Dermis blood vessel endothelial cell (primary cell): Measurements from ENCODE around the gene TNFRSF1A. TPM values are rescaled to one million over a fixed set of nuclear protein-coding genes. Genes with fewer than 3 reads are reported as not detected.
A peak's percentile ranks its signal among the peaks of the same experiment; 100 is the strongest.

Source experiments
- DNase-seq: peaks from one replicate; pipeline ENCODE4 v3.0.0; 2010
- total RNA-seq: library from RNA; depleted of rRNA; stranded (reverse); fragments of >200 nt; gene quantifications from 2 replicates; pipeline ENCODE4 v1.2.3, GENCODE V29; 2014

TNFRSF1A gene
- total RNA-seq: 58.9 and 67.6 TPM in 2 replicates

DNA sequence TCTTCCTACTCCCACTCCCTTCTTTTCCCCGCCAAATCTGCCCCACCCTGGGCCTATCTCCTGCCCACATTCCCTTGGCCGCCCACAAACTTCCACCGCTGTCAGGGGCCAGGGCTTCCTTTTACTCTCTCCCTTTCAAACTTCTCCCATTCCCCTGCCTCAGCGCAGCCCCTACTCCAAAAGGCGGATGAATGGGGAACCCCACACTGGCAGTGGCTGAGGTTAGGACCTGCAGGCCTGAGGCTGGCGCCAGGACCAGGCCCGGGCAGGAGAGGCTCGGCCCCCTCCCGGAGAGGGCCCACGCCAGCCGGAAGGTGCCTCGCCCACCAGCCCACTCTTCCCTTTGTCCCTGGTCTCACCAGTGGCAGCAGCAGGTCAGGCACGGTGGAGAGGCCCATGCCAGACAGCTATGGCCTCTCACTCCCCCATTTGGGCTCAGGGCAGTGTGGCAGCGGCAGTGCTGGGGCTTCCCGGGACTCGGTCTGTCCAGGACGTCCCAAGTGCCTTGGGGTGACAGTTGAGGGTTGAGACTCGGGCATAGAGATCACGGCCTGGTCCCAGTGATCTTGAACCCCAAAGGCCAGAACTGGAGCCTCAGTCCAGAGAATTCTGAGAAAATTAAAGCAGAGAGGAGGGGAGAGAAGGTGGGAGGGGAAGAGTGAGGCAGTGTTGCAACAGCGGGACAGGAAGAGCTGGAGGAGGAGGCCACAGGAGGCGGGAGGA is at the start of gene TNFRSF1A:
TNFRSF1A (minus strand) TSS at position 660 of the 723 bp plus-strand sequence; CDS start at position 398, 262 bp downstream.
- DNase-seq: peak; percentile 81

DNA sequence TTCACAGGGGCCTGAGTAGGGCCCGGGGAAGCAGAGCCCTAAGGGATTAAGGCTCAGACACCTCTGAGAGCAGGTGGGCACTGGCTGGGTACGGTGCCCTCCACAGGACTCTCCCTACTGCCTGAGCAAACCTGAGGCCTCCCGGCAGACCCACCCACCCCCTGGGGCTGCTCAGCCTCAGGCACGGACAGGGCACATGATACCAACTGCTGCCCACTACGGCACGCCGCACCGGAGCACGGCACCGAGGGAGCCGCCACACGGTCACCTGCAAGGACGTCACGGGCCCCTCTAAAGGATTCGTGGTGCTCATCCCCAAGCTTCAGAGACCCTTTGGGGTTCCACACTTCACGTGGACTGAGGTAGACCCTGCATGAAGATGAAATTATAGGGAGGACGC is 49.1 kb upstream of the TNFRSF1A start:
- no peak for DNase-seq

DNA sequence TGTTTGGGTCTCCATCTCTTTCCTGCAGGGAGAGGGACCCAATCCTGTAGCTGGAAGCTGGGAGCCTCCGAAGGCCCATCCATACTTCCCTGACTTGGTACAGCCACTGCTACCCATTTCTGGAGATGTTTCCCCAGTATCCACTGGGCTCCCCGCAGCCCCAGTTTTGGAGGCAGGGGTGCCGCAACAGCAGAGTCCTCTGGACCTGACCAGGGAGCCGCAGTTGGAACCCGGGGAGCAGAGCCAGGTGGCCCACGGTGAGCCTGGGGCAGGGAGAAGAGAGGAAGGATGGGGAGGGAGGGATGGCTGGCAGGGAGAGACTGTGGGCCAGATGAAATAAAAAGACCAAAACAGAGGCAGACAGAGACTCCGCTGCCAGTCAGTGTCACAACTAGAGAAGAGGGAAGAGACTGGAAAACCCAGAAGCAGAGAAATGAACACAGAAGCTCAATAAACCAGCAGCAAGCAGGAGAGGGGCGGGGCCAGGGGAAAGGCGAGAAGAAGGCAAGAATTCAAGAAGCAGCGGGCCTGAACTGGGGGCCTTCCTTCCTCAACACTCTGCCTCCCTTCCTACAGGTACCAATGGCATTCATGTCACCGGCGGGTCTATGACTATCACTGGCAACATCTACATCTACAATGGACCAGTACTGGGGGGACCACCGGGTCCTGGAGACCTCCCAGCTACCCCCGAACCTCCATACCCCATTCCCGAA is 48.4 kb upstream of the TNFRSF1A start:
- no peak for DNase-seq

DNA sequence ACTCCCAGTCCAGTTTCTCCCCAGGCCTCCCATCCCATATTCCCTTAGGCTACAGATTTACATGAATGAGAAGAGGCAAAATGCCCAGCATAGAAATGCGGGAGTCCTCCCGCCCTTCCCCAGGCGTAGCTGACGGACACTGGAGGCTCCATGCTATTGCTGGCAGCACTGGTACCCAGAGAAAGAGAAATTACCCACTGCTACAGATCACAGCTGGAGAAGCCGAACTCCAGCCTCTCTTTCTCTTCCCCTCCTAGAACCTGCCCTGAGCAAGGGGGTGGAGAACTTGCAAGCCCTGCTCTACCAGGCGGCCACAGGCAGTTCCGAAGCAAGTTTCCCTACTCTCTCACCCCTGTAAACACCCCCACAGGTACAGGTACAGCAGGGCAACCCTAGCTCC is 45.7 kb upstream of the TNFRSF1A start:
- no peak for DNase-seq

DNA sequence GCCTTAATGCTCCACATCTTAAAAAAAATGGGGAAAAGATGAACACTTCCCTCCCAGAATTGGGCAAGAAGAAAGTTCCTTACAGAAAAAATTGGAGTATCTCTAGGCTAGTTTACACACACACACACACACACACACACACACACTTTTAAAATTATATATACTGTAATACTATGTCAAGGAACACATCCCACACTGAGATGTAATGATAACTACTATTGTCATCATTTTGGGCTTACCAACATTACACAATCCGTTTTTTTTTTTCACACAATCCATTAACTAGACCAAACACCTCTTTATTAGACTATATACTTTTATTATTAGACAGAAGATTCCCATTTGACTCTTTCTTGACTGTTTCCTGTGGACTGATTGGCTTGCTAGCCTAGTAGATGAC is 44.6 kb upstream of the TNFRSF1A start:
- DNase-seq: no peak

DNA sequence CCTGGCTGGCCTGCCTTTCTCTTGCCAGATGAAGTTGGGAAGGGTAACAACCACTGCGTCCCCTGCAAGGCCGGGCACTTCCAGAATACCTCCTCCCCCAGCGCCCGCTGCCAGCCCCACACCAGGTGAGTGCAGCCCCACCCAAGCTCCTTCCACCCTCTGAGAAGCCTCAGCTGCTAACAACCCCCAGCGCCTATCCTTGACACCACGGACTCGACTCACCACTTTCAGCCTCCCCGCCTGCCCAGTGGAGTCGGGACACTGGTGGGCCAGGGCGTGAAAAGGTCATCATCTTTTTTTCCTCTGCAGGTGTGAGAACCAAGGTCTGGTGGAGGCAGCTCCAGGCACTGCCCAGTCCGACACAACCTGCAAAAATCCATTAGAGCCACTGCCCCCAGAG is 44.2 kb upstream of the TNFRSF1A start:
- DNase-seq: no peak

DNA sequence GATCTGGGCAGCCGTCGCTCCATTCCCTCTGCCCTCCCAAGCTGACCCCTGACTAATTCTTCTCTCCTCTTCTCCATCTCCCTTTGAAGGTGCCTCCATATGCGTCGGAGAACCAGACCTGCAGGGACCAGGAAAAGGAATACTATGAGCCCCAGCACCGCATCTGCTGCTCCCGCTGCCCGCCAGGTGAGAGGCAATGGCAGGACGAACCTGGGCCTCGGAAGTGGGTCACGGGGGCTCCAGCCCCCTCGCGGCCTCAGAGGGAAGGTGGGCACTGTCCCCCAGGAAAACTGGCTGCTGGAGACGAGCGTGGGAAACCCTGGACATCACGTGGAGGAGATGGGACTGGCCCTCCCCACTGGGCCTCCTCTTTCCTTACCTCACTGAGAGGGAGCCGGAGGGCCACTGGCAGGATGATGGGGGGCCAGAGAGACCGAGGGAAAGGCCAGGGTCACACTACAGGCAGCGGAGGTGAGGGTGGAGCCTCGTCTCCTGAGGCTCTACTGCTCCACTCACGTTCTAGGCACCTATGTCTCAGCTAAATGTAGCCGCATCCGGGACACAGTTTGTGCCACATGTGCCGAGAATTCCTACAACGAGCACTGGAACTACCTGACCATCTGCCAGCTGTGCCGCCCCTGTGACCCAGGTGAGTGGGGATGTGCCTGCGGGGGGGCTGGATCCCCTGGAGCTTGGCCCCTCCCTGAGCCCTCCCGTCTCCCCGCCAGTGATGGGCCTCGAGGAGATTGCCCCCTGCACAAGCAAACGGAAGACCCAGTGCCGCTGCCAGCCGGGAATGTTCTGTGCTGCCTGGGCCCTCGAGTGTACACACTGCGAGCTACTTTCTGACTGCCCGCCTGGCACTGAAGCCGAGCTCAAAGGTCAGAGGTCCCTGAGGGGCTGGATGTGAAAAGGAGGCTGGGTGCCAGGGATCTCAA is 42.9 kb upstream of the TNFRSF1A start:
- DNase-seq: peak; percentile 27

DNA sequence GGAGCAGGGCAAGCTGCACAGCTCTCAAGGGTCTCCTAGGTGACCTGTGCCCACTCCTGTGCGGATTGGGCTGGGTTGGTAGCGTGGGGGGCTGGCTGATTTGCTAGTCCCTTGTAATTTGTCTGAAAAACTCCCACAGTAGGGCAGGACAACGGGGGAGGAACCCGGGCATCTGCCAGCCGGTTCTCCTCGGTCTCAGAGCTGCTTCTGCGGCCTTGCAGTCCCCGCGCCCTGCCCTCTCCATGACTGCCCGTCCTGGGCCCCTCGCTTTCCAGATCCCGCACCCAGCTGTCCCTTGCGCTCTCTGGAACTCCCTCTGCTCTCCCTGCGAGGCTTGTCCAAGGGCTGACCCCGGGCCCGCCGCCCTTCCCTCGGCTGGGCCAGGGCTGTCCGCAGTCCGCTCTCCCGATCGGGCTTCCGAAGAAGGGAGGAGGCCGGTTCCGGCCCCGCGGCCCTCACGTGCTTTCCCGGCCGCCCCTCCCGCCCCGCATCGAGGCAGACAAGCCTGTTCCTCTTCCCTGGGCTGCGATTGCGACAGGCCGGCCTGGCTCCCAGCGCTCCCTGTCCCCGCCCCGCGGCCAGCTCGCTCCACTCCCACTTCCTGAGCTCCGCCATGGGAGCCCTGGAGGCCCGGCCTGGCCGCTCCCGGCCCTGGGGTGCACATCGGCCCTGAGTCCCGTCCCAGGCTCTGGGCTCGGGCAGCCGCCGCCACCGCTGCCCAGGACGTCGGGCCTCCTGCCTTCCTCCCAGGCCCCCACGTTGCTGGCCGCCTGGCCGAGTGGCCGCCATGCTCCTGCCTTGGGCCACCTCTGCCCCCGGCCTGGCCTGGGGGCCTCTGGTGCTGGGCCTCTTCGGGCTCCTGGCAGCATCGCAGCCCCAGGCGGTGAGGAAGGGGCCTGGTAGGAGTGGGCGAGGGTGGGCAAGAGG is 42.0 kb upstream of the TNFRSF1A start, which contains the start of gene LTBR:
LTBR (plus strand) TSS at position 591 of the 927 bp plus-strand sequence; CDS start at position 788, 197 bp downstream.
- DNase-seq: peak; percentile 92

DNA sequence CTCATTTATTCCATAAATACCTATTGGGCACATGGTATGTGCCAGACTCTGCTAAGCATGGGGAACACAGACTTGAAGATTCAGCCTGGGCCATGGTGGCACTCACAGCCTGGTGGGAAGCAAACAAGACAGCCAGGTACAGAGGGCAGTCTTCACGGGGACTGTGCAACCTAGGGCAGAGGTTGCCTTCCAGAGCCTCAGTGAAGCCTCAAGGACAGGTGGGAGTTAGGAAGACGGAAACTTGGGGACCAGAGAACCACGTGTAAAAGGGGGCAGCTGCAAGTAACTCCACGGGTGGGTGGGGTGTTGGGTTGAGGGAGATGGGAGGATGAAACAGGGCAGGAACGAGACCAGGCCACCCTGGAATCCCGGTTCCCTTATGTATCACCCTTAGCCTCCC is 41.1 kb upstream of the TNFRSF1A start:
- DNase-seq: no peak

DNA sequence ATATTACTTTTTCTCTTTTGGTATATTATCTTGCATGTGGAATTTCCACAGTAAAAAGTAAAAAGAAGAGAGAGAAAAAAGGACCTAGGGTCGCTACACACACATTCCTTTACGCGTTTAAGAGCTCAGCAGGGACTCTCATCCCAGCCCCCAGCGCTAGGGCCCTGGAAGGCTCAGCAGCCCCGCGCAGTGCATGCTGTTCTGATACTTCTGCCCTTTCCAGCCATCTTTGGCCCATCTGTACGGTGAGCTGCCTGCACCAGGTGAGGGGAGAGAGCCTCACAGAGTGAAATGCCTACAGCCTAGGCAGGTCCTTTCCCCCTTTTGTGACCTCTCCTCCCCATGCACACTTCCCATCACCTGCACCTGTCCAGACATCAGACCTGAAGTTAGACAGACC is 40.5 kb upstream of the TNFRSF1A start:
- DNase-seq: no peak

DNA sequence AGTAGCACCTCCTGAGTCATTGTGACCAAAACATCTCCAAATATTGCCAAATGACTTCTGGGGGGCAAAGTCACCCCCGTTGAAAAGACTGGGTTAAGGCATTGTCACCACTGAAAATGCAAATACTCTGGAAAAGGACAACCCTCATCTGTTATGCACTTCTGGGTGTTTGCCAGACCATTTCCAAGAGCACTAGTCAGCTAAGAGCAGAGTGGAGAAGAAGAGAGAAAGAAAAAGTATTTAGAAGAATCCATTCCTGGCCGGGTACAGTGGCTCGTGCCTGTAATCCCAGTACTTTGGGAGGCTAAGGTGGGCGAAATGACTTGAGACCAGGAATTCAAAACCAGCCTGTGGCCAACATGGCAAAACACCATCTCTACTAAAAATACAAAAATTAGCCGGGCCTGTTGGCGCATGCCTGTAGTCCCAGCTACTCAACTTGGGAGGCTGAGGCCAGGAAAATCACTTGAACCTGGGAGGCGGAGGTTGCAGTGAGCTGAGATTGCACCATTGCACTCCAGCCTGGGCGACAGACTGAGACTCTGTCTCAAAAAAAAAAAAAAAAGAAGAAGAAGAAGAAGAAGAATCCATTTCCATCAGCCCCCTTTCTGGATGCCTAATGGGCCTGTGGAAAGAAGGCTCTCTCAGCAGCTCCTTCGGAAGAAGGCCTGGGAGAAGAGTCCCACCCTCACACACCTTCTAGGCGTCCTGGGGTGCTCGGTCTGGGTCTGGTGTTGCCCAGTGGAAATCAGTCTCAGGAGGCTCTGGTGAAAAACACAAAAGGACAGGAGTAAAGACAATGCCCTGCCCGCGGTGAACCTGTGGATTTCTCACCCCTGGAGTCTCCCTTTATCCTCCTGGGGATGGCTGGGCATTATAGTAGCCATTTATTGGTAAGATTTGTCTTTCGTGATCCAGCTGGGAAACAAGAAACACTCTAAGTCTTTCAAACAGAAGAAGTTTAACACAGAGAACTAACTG is 38.6 kb upstream of the TNFRSF1A start:
- no peak for DNase-seq

DNA sequence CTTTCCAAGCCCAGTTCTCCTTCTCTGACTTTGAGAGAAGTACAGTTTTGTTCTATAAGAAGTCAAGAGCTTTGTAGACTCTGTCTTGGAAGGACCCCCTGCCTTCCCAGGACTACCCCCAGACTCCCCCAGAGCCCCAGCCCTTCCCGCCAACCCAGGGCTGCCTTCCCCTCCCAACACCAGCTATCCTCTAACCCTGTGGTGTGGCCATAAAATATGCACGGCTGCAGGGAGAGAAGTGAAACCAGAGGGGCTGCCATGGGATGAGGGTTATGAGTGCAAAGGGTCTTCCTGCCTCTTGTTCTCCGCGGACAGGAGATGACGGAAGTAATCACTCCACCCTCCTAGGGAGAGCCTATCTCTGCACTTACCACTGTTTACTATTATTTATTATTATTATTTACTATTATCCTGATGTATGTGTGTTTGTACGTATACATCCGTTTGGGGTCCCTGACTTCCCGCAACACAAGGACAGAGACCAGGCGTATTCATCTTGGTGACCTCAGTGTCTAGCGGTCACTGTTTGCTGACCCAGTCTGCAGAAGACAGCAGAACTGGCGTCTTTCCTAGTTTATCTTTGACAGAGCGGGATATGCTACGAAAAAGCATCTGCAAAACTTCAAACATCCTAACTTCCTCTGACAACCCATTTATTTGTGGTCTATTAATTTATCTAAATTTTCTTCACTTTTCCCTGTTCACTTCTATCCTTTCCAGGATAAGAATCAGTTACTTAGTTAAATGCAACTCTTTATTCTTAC is 37.0 kb upstream of the TNFRSF1A start:
- DNase-seq: no peak

DNA sequence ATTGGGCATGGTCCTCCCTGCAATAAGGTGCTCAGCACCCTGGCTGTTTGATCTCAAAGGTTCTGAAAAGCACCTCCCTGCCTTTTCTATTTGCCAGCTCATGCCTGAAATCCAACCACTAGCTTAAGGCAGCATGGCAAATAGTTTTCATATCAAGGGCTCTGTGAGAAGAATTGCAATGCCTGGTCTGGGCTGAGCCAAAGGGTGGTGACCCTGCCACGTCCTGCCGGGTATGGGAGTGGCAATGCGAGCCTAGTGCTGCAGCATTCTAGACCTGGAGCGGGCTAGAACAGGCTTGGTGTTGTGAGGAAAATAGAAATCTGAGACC is 35.8 kb upstream of the TNFRSF1A start:
- DNase-seq: no peak

DNA sequence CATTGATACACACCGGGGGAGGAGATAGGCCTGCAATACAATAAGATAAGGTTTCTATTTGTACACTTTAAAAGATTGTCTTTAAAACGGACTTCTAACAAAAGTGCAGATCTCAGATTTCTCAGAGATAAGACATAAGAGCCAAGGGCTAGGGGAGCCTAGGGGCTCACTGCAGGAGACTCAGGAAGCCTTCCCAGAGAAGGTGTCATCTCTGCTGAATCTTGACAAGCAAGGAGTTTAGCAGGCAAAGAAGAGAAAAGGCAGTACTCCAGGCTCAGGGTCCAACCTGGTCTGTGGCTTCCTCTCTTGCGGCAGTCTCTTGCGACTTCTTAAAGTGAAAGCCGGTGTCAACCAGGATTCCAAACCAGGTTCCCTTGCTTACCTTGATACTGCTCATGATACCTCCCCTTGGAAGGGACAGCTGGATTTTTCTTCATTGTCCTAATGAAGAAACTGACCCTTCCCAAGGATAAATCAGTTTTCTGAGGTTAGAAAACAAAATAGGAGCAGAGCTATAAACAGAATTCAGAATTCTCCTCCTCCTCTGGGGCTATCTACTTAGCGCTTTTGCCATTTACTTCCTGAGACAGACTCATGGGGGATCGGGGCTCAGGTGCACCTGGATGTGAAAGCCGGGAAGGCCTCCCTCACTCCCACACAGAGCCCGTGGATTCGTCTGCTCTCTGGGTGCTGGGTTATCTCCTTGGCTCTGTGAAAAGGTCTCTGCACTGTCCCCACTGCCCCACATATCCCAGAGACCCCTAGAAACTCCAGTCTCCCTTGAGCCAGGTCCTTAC is 35.2 kb upstream of the TNFRSF1A start:
- no peak for DNase-seq

DNA sequence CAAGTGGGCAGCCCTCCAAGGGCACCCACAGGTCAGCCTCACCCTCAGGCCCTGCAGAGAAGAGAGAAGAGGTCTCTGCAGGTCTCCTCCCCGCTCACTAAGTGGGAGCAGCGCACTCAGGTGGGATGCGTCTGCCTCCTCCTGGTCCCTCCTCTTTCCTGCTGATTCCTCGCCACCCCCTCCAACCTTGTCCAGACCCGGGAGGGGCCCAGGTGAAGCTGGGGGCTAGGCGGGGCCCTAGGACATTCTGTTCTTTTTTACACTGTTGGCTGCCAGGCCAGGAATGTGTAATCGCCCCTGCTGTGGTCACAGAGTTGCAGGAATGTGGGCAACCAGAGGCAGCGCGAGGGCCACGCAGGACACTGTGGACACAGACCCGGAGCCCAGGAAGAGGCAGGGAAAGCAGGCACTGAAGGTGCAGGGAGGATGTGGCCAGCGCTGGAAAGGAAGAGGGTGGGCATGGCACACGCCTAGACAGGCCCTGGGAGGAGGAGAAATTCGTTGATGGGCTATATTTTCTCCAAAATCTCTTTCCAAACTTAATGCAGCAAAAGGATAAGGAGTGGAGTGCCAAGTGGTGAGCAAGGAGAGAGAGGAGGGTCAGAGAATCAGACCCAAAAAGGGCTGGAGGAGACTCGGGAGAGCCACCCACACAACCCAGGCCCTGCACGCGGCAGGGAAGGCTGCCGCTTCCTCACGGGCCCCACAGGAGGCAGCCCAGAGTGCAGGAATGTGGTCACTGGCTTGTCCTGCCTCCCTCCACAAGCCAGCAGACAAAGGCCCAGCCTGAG is 34.4 kb upstream of the TNFRSF1A start:
- DNase-seq: peak; percentile 69

DNA sequence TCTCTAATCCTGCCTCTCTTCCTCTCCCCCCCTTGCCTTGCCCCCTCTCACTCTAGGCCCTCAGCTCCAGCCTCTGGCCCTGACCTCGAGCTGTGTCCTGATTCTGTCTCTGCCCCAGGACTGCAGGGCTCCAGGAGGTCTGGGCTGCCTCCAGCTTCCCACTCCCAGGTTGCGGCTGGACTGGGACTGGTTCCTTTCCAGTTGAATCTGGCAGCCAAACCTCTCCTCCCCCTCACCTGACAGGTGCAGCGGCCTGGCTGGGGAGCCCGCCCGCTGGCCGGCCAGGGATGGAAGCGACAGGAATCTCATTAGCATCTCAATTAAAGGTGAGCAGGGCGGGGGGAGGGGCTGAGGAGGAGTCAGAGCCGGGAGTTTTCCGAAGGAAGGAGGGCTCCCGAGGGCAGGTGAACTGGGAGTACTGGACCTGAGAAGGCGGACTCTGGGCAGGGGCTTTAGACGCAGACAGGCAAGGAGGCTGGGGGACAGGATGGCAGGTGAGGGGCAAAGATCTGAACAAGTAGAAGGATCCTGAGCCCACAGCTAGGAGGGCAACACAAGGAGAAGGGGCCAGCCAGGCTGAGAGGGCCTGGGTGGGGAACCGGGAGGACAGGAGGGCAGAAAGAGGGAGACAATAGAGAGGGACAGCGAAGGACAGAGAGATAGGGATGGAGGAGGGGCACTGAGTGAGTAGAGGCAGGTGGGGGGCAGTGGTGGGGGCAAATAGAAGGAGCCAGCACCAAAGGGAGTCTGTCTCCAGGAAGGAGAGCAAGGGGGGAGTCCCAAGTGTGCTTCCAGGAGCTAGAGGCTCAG is 33.6 kb upstream of the TNFRSF1A start, which contains the start of gene SCNN1A:
SCNN1A (minus strand) TSS at position 295 of the 810 bp plus-strand sequence. CDS start 780 bp downstream, outside the sequence.
- no peak for DNase-seq

DNA sequence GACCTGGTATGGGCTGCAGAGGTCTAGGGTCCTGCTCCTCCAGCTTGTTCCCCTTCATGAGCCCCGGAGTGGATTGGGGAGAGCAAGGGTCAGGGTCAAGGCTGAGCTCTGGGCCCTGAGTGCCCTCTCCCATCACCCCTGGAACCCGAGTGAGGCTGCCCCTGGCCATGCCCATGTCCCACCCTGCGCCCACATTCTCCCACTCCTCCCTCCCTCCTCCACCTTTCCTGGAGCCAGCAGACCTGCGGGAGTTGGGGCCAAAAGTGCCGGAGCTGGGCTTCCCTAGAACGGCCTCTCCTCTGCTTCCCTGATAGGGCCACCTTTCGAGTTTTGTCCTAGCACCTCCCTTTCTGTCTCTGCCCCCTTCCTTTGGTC is 32.9 kb upstream of the TNFRSF1A start:
- DNase-seq: no peak
